ENCODE measurements around the gene SLC16A6.
A peak's percentile ranks its signal among the peaks of the same experiment; 100 is the strongest.
"Not testable (repeated sequence)": the region's sequence is repeated elsewhere in the genome, so short reads cannot be mapped to it uniquely, and the experiment has no call there.

The SLC16A6 gene

DNA sequence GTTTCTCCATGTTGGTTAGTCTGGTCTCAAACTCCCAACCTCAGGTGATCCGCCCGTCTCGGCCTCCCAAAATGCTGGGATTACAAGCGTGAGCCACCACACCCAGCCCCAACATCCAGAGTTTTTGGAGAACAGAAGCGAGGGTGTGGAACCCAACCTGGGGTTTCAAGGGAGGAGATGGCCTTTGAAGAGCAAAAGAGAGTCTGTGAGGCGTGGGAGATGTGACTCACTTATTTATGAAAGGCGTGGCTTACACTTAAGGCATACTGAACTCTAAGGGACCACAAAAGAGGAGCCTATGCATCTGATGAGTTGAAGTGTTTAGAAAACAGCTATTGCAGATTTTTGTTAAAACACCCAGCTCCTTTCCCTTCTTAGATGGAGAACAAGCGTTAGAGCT lies 19.2 kb upstream of the SLC16A6 start:
- peak; percentile 41 for DNase-seq

DNA sequence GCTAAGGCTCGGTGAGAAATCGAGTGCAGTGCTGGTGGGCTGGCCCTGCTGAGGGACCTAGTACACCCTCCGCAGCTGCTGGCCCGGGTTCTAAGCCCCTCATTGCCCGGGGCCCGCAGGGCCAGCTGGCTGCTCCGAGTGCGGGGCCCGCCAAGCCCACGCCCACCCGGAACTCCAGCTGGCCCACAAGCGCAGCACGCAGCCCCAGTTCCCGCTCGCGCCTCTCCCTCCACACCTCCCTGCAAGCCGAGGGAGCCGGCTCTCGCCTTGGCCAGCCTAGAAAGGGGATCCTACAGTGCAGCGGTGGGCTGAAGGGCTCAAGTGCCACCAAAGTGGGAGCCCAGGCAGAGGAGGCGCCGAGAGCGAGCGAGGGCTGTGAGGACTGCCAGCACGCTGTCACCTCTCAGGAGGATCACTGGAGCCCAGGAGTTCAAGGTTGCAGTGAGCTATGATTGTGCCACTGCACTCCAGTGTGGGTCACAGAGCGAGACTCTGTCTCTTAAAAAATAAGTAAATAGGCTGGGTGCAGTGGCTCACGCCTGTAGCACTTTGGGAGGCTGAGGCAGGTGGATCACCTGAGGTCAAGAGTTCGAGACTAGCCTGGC lies 18.2 kb upstream of the SLC16A6 start:
- DNase-seq: not testable (repeated sequence)

GRCh38 chr17:68308486-68308885 lies 17.6 kb upstream of the SLC16A6 start:
- DNase-seq: not testable (repeated sequence)

- DNase-seq: no peak
Observed at GRCh38 chr17:68307443-68307842, 16.5 kb upstream of the SLC16A6 start.

DNA sequence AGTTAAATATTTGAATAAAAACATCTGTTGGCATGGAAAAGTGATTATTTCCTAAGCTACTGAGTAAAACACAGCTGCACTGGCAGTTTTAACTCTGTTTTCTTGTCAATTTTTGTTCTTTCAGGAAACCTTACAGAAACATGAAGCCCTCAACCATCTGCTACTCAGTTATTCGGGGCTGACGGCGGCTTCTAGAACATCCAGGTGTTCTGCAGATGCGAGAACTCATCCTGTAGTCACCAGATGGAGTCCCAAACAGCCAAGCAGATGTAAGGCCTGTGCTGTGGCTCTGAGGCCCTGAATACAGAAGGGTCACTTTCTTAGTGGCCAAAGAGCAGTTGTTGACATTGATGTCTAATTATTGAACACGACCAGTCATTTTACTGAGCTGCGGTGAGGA lies 15.9 kb upstream of the SLC16A6 start:
- DNase-seq: no peak

DNA sequence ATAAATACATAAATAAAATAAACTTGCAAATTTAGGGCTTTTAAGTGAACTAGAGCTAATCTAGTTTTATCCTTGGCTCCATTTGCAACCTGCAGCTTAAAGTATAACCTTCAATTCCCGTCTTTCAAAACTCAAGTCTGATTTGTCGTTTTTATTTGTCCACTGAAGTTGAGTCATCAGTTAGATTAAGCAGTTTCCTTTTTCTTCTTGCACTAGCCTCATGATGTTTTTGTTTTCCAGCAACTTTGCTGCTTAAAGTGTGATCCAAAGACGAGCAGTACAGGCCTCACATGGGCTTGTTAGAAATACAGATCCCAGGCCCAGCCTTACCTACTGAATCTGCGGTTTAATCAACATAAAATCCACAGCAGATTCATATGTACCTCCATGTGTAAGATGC lies 14.2 kb upstream of the SLC16A6 start:
- no peak for DNase-seq

- DNase-seq: no peak
Observed at GRCh38 chr17:68304706-68305105, 13.8 kb upstream of the SLC16A6 start.

GRCh38 chr17:68302666-68303065 lies 11.7 kb upstream of the SLC16A6 start:
- no peak for DNase-seq

- no peak for DNase-seq
Observed at GRCh38 chr17:68302066-68302564, 11.2 kb upstream of the SLC16A6 start.

- no peak for DNase-seq
Observed at GRCh38 chr17:68301438-68301959, 10.6 kb upstream of the SLC16A6 start.

GRCh38 chr17:68299817-68300216 lies 8.9 kb upstream of the SLC16A6 start:
- DNase-seq: no peak

GRCh38 chr17:68298601-68299000 lies 7.7 kb upstream of the SLC16A6 start:
- DNase-seq: no peak

GRCh38 chr17:68297195-68297594 lies 6.3 kb upstream of the SLC16A6 start:
- no peak for DNase-seq

DNA sequence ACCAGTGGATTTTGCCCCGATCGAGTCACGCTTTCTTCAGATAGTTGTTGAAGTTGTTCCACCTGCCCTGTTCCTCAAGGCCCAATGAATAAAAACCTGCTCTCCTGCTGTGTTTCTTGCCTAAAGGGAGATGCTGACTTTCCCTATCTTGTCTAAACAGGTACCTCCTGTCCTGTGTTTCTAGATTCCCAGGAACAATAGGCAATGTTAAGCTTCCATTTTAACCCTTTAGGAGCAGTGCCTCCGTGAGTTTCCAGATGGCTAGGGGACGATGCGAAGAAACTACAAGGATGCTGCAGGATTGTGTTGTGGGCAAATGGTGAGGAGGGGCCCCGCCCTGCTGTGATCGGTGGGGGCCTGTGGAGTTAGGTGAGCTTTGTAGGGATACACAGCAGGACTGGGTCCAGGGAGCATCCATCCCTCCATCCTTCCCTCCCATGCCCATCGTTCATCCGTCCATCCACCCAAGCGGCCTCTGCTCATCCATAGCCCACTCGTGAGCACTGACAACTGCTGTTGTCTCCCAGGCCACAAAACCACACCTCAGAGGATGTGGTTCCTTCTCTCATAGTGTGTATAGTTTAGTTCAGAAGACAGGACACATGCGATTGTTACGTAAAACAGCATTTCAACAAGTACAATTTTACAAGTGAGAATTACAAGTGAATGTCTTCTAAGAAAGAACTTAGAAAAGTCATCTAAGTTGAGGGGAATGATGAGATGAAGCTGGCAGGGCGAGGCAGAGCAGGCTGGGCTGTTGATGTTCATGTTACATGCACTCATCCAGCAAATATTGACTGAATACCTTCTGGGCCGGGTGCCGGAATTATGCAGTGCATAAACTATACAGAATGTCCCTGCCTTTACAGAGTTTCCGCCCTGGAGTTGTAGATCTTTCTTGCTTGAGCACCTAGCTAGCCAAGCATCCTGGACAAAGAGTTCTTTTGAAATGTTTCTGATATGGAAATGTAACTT lies 5.6 kb upstream of the SLC16A6 start:
- peak; percentile 28 for DNase-seq

DNA sequence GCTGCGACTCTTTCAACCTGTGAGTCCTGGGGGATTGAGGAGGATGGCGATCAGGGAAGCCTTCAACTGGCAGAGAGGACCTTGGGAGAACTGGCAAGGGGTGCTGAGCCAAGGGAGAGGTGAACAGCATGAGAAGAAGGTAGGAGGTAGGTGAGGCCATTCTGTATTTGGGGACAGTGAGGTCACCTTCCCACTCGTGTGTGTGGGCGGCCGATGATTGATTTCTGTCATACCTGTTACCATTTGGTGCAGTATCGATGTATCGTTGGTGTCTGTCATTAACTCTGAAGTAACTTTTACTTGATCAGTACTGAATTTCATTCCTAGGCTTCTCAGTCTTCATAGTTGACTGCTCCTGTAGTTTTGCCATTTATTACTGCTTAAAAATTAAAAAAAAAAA lies 4.2 kb upstream of the SLC16A6 start:
- DNase-seq: peak; percentile 77

GRCh38 chr17:68294617-68295016 lies 3.7 kb upstream of the SLC16A6 start:
- no peak for DNase-seq

GRCh38 chr17:68294196-68294555 lies 3.2 kb upstream of the SLC16A6 start:
- no peak for DNase-seq

DNA sequence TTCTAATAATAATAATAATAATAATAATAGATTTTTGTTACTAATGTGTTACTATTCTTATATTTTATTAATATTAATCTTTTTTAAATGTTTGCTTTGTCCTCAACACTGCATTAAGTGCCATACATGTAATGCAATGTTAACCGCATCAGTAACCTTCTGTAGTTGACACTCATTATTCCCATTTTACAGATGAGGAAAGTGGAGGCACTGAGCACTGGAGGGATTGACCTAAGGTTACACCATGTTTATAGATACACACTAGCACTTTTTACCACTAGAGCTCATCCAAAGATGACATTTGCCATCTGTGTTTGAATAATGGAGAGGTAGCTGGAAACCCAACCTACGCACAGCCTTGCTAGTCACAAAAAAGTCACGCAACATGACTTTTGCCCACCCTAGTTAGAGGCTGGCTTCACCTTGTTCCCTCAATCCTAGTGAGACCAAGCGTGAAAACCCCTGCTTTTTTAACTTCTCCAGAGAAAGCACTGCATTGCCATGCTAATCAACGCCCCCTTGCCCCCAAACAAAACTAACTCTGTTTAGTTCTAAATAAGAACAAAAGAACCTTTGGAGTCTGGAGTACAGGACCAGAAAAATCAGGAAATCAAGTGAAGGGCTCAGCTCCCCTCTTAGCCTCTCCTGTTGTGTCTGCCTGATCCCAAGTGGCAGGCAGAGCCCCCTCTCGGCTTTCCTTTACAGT lies 2.7 kb upstream of the SLC16A6 start:
- DNase-seq: no peak

DNA sequence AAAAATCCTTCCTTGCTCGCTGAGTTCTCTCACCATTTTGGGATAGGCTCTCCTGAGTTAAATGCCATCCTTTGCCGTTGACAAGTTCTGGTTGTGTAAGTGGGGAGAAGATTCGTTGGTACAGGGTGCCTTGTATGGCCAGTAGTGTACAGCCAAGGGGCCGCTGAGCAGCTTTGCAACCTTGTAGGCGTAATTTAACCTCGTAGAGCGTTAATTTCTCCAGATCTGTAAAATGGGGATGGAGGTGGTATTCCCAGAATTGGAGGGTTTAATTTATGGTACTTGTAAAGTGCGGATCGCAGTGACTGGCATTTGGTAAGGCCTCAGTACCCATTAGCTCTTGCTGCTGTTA lies 1.7 kb upstream of the SLC16A6 start:
- no peak for DNase-seq

DNA sequence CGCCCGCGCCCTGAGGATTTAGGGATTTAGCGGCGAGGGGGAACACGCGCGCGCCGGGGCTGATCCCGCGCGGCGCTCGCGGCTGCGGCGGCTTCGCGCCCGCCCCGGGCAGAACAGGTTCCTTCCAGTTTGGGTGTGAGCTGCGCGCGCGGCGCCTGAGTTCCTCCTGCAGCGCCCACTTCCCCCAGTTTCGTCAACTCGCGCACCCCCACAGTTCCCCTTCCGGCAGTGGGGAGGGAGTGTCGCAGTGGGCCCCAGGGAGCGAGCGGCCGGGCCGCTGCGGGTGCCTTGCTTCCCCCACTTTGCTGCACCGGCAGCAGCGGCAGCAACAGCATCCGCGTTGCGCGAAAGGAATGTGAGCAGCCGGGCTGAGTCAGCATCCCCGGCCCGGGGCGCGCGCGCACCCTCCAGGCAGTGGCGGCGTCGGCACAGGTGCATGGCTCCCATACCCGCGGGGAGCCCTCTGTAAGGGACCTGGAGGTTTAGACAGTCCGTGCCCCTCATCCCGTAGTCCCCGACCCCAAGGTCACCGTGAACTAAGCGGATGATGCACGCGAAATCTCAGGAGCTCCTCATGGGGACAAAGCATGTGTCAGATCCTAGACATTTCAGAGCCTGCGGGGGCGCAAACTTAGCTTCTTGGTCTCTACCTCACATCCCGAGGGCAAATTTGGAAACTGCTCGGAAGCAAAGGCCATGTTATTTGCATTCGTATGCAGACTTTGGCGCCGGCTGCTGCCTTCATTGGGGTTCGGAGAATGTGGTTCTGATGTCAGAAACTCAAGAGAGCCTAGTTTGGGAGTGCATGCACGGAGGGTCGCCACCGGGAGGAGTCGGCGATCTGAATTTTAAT lies 1.1 kb upstream of the SLC16A6 start:
- peak; percentile 92 for DNase-seq

DNA sequence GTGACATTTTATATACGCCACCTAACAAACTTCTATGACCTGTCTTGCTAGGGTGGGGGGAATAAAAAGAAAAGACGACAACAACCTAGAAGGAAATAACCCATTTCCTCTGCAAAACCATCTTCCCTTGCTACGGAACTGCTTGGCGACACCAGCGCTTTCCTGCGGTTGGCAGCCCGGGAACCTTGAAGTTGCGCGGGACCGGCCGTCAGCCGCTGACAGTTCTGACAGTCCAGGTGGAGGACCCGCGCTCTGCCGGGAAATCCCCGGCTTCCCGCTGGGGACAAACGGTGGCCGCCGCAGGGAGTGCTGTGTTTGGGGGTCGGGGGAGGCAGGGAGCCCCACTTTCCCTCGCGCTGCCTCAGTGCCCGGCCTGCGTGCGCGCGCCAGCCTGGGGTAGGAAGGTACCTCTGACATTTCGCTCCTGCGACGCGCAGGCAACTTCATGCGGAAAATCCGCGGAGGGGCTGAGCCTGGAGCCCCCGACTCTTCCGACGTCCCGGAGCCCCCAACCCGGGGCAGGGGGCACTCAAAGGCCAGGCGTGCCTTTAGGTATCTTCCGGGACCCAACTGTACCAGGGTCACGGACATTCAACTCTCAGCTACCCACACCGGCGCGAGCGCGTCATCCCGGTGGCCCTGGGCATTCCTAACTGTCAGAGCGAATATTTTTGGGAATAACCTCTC lies 516 bp downstream of the SLC16A6 start:
- peak; percentile 64 for DNase-seq

DNA sequence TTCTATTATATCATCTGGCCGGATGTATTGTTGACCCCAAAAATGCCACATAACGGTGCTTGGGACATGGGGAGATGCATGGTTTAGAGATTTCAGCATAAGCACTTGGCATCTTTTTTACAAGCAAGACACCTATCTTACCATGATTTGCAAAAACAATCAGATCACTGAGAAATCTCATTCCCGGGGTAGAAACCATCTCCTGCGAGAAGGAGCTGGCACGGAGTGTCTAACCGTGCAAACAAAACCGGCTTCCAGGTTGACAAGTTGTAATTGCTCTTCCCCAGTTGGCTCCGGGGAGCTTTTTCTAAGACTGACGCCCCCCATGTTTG lies 1.0 kb downstream of the SLC16A6 start:
- no peak for DNase-seq

Measured in activated naive CD4-positive, alpha-beta T cell treated with Interleukin-2 at 50 U/mL for 16 hours (primary cell).